HG02798 (cell line): ENCODE data around the gene MID1.

Experiments used
- ATAC-seq: cut with Tn5 transposase; IDR thresholded peaks from one replicate; pipeline ENCODE4 v1.9.1; 2021; ENCODE audit warnings: mild to moderate bottlenecking; ENCODE audit not compliant: unreplicated experiment, poor library complexity

Gene MID1

DNA sequence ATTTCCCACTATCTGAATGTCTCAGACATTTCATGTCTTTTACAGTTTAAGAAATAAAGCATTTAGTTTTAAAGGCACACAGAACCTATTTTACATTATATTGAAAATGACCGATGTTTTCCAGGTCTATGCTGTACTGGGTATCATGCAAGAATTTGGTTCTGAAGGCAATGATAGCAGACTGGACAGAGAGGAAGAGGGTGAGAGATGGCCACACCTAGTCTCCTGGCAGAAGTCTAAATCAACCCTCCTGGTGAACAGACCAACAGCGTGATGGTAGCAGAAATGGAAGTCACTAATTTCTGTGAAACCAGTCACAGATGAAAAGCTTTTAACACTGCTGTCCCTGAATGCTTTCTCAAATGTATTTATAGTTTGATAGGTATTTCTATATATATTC is 41.9 kb downstream of the MID1 start:
- no peak for ATAC-seq

GRCh38 chrX:10577853-10578252 is 42.5 kb downstream of the MID1 start:
- ATAC-seq: no peak

GRCh38 chrX:10576777-10577447 is 43.5 kb downstream of the MID1 start:
- no peak for ATAC-seq

GRCh38 chrX:10576186-10576585 is 44.2 kb downstream of the MID1 start:
- ATAC-seq: no peak

GRCh38 chrX:10574663-10575062 is 45.7 kb downstream of the MID1 start:
- ATAC-seq: no peak

GRCh38 chrX:10571260-10571659 is 49.1 kb downstream of the MID1 start:
- no peak for ATAC-seq

- ATAC-seq: no peak
These were observed 49.8 kb downstream of the MID1 start for GRCh38 chrX:10570601-10571000.

GRCh38 chrX:10569946-10570345 is 50.4 kb downstream of the MID1 start:
- no peak for ATAC-seq

DNA sequence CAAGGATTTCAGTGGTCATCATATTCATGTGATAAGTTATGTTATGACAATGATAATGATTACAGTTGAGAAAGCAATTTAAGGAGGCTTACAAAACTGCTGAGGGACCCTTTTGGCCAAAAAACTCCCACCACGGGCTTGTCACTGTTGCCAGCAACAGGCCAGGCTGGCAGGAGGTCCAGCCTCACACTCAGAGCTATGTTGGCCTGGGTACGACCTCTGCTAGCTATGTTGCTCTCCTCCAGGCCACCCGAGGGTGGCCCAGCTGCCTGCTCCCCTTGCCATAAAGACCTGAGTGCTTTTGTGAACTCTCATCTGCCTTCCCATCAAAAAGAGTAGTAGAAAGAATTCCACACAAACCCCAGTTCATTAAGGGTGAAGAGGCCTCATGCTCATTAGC is 52.0 kb downstream of the MID1 start:
- ATAC-seq: no peak

GRCh38 chrX:10567136-10567535 is 53.2 kb downstream of the MID1 start:
- no peak for ATAC-seq

- ATAC-seq: no peak
These were observed 53.7 kb downstream of the MID1 start for GRCh38 chrX:10566716-10567097.

- no peak for ATAC-seq
These were observed 55.9 kb downstream of the MID1 start for GRCh38 chrX:10564484-10564883.

GRCh38 chrX:10557166-10557565 is 63.2 kb downstream of the MID1 start:
- ATAC-seq: no peak

GRCh38 chrX:10556405-10556804 is 64.0 kb downstream of the MID1 start:
- ATAC-seq: no peak

DNA sequence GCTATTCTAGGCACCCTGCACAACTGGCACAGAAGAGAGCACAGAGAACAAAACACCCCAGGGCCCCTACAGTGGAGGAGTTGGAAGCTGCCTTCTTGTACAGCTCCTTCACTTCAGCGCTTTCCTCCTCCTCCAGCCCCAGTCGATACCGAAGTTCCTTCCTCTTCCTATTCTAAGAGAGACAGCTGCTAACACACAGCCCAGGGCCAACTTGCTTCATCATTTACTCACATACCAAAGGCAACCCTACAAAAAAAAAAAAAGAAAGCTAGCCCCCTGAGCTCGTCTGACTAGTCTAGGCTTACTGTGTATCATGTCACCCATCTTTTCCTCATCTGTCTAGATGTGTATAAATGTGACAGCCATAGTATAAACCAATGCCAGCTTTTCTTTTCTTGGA is 64.5 kb downstream of the MID1 start:
- no peak for ATAC-seq

- ATAC-seq: no peak
These were observed 65.6 kb downstream of the MID1 start for GRCh38 chrX:10554612-10555270.

DNA sequence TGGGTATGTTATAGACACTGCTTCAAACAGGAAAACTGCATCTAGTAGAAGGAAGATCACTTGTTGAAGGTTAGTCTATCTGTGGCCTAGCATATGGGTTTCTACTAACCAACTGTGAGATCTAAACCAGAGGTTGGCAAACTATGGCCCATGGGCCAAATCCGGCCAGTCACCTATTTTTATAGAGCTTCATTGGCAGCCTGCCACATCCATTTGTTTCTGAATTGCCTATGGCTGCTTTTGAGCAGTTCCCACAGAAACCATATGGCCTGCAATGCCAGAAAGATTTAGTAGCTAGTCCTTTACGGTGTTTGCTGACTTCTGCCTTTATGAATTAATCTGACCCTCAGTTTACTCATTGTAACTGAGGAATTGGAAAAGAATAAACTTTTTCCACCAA is 71.1 kb downstream of the MID1 start:
- no peak for ATAC-seq

DNA sequence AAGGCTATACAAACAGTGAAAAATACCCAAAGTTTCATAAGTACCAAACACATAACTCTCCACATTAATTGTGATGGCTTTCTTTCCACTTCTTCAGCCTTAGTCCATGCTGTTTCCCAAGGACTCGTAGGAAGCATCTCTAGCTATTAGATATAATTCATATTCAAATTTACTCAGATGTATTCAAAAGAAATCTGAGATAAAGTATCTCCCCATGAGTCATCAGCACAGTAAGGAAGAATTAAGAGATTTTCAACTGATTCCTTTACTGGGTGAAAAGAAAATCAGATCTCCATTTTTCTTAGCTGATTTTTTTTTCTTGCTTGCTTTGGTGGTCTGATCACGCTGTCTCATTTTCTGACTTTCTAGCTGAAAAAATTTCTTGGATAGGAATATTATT is 71.7 kb downstream of the MID1 start:
- no peak for ATAC-seq

GRCh38 chrX:10545882-10546281 is 74.5 kb downstream of the MID1 start:
- ATAC-seq: no peak

- no peak for ATAC-seq
These were observed 77.8 kb downstream of the MID1 start for GRCh38 chrX:10542586-10542985.

- no peak for ATAC-seq
These were observed 81.6 kb downstream of the MID1 start for GRCh38 chrX:10538831-10539230.

- ATAC-seq: no peak
These were observed 83.1 kb downstream of the MID1 start for GRCh38 chrX:10537308-10537707.
